ENCODE measurements around the gene MYCT1. TPM values are rescaled to one million over a fixed set of nuclear protein-coding genes. Genes with fewer than 3 reads are reported as not detected.

Gene MYCT1
- total RNA-seq, result 1 to 10 TPM; 2.1 to 6.3 (median 3.9) TPM

- no peak for DNase-seq (ENCODE audit: low spot score in 2 of 2)
- no peak for TF ChIP-seq POLR2A (IDR thresholded peaks at IDR 0.05)
- TF ChIP-seq CTCF (IDR thresholded peaks at IDR 0.05), result no peak
- intact Hi-C loops (cut with DNase I; ENCODE audit: low total_unique reads), result no loop called here
- WGBS, 2 donors, result 63 to 64% methylated on average over 2 of the region's 2 CpGs
- no peak within 1 kb of the TSS for H3K4me3 ChIP-seq (ENCODE audit: low read depth, poor library complexity, severe bottlenecking)
These were observed at the start of gene MYCT1 for GRCh38 chr6:152697634-152698033. MYCT1 (plus strand) TSS chr6:152697897; CDS start chr6:152697903, 6 bp downstream.

GRCh38 chr6:152648105-152648504 lies 49.6 kb upstream of the MYCT1 start:
- no peak overlapping the region for H3K4me3 ChIP-seq (ENCODE audit: low read depth, poor library complexity, severe bottlenecking)
- TF ChIP-seq POLR2A (IDR thresholded peaks at IDR 0.05) (no peak), CTCF (IDR thresholded peaks at IDR 0.05) (no peak)
- WGBS, 2 donors, result 40 to 55% methylated on average over 2 of the region's 2 CpGs
- intact Hi-C loops (cut with DNase I; ENCODE audit: low total_unique reads), result loop anchor here (10.0 kb wide), 1 partner anchor 93 kb away; no protein-coding TSS in a partner anchor
- no peak for DNase-seq (ENCODE audit: low spot score in 2 of 2)

- DNase-seq (ENCODE audit: low spot score in 2 of 2), result no peak
These were observed 45.7 kb upstream of the MYCT1 start for GRCh38 chr6:152651986-152652385.

GRCh38 chr6:152661776-152662175 lies 35.9 kb upstream of the MYCT1 start:
- no peak overlapping the region for H3K4me3 ChIP-seq (ENCODE audit: low read depth, poor library complexity, severe bottlenecking)
- intact Hi-C loops (cut with DNase I; ENCODE audit: low total_unique reads), result no loop called here
- no peak for TF ChIP-seq POLR2A (IDR thresholded peaks at IDR 0.05)
- 92 to 97% methylated on average over 3 of the region's 3 CpGs for WGBS, 2 donors
- no peak for DNase-seq (ENCODE audit: low spot score in 2 of 2)

More at GRCh38 chr6:152651986-152652385, 45.7 kb upstream of the MYCT1 start:
- TF ChIP-seq POLR2A (IDR thresholded peaks at IDR 0.05) (no peak), CTCF (IDR thresholded peaks at IDR 0.05) (no peak)
- no peak overlapping the region for H3K4me3 ChIP-seq (ENCODE audit: low read depth, poor library complexity, severe bottlenecking)
- WGBS, 2 donors, result 70 to 75% methylated on average over 3 of the region's 3 CpGs
- intact Hi-C loops (cut with DNase I; ENCODE audit: low total_unique reads), result no loop called here

GRCh38 chr6:152669895-152670294 lies 27.8 kb upstream of the MYCT1 start:
- no peak for DNase-seq (ENCODE audit: low spot score in 2 of 2)
- intact Hi-C loops (cut with DNase I; ENCODE audit: low total_unique reads), result loop anchor here (5.0 kb wide), 1 partner anchor 118 kb away; no protein-coding TSS in a partner anchor
- WGBS, 2 donors, result 40 to 43% methylated on average over 1 of the region's 1 CpG
- TF ChIP-seq CTCF (IDR thresholded peaks at IDR 0.05) (no peak), POLR2A (IDR thresholded peaks at IDR 0.05) (no peak)
- H3K4me3 ChIP-seq (ENCODE audit: low read depth, poor library complexity, severe bottlenecking), result no peak overlapping the region

GRCh38 chr6:152671171-152671570 lies 26.5 kb upstream of the MYCT1 start:
- WGBS, 2 donors, result 52 to 55% methylated on average over 4 of the region's 4 CpGs
- TF ChIP-seq CTCF (IDR thresholded peaks at IDR 0.05), result no peak
- no peak for TF ChIP-seq POLR2A (IDR thresholded peaks at IDR 0.05)
- intact Hi-C loops (cut with DNase I; ENCODE audit: low total_unique reads), result no loop called here
- no peak overlapping the region for H3K4me3 ChIP-seq (ENCODE audit: low read depth, poor library complexity, severe bottlenecking)
- DNase-seq (ENCODE audit: low spot score in 2 of 2), result no peak
